OCI-LY7 (cell line): ENCODE measurements around the gene OR5H15.

Source experiments
- CTCF ChIP-seq: fragments of 200-600 bp; sonication (generic); conservative IDR thresholded peaks from 2 replicates; pipeline ENCODE4 v1.5.1; 2014; ENCODE audit warnings: mild to moderate bottlenecking, antibody characterized with exemption, low read length, moderate library complexity, mixed read lengths
- EZH2phosphoT487 ChIP-seq: fragments of 200-600 bp; sonication (generic); IDR thresholded peaks from 2 replicates; pipeline ENCODE4 v1.6.1; 2018; ENCODE audit warnings: low read depth, borderline replicate concordance, mild to moderate bottlenecking, mixed run types, antibody characterized with exemption, low read length, moderate library complexity, mixed read lengths

GRCh38 chr3:98136631-98137030 is 29.9 kb upstream of the OR5H15 start:
- TF ChIP-seq CTCF: no peak
- TF ChIP-seq EZH2phosphoT487: no peak
